Neural cell (in vitro differentiated cells): Measurements from ENCODE around the gene MKKS. TPM values are rescaled to one million over a fixed set of nuclear protein-coding genes. Genes with fewer than 3 reads are reported as not detected.

Experiments
- H2AFZ ChIP-seq: fragments of 200-600, 300-800 bp; sonication (generic), shearing (Covaris generic); 2 replicates; pipeline ENCODE4 v1.6.0; 2014; ENCODE audit warnings: low read depth, mild to moderate bottlenecking, antibody characterized with exemption, low read length, moderate library complexity
- H3F3A ChIP-seq: fragments of 200-600 bp; shearing (Covaris generic); 2 replicates; pipeline ENCODE4 v1.6.1; 2016; ENCODE audit warnings: mild to moderate bottlenecking, moderate library complexity, mixed read lengths, antibody characterized with exemption, low read length; ENCODE audit not compliant: insufficient read depth, poor library complexity, severe bottlenecking
- H3K27ac ChIP-seq: fragments of 200-600, 300-800 bp; sonication (generic), shearing (Covaris generic); 2 replicates; pipeline ENCODE4 v1.5.1; 2014; ENCODE audit warnings: mild to moderate bottlenecking, low read length, moderate library complexity
- H3K27me3 ChIP-seq: fragments of 300-800, 200-600 bp; sonication (generic), shearing (Covaris generic); 2 replicates; pipeline ENCODE4 v1.6.0; 2014; ENCODE audit warnings: mild to moderate bottlenecking, low read depth, low read length, moderate library complexity; ENCODE audit not compliant: insufficient read depth
- H3K36me3 ChIP-seq: fragments of 300-800, 200-600 bp; sonication (generic), shearing (Covaris generic); 2 replicates; pipeline ENCODE4 v1.5.1; 2014; ENCODE audit warnings: mild to moderate bottlenecking, antibody characterized with exemption, low read length, moderate library complexity; ENCODE audit not compliant: insufficient read depth
- H3K4me2 ChIP-seq: fragments of 300-800, 200-600 bp; sonication (generic), shearing (Covaris generic); 2 replicates; pipeline ENCODE4 v1.6.0; 2014; ENCODE audit warnings: mild to moderate bottlenecking, low read length
- H3K4me3 ChIP-seq: fragments of 300-800, 200-600 bp; sonication (generic), shearing (Covaris generic); 2 replicates; pipeline ENCODE4 v1.5.1; 2014; ENCODE audit warnings: mild to moderate bottlenecking, low read length, moderate library complexity
- H3K79me2 ChIP-seq: fragments of 200-600 bp; shearing (Covaris generic); replicated peaks from 2 replicates; pipeline ENCODE4 v1.6.0; 2014; ENCODE audit warnings: mild to moderate bottlenecking, low read length, moderate library complexity; ENCODE audit not compliant: insufficient read depth
- H3K9ac ChIP-seq: fragments of 300-800, 200-600 bp; sonication (generic), shearing (Covaris generic); 2 replicates; pipeline ENCODE4 v1.6.1; 2016; ENCODE audit warnings: mild to moderate bottlenecking, low read length, mixed read lengths
- H3K9me2 ChIP-seq: fragments of 200-600 bp; shearing (Covaris generic); 2 replicates; pipeline ENCODE4 v1.6.1; 2016; ENCODE audit warnings: mild to moderate bottlenecking, low read length, mixed read lengths; ENCODE audit not compliant: insufficient read depth
- H3K9me3 ChIP-seq: fragments of 200-600, 300-800 bp; sonication (generic), shearing (Covaris generic); 2 replicates; pipeline ENCODE4 v1.6.1; 2016; ENCODE audit warnings: mild to moderate bottlenecking, mixed run types, low read length, moderate library complexity, mixed read lengths
- H4K20me1 ChIP-seq: fragments of 200-600 bp; shearing (Covaris generic); 2 replicates; pipeline ENCODE4 v1.6.1; 2016; ENCODE audit warnings: mild to moderate bottlenecking, mixed run types; ENCODE audit not compliant: insufficient read depth
- CTCF ChIP-seq: fragments of 450-650 bp; IDR thresholded peaks from 2 replicates; pipeline ENCODE4 v1.5.1; 2014; ENCODE audit warnings: antibody characterized with exemption, mild to moderate bottlenecking, moderate library complexity; ENCODE audit not compliant: poor library complexity, severe bottlenecking
- EP300 ChIP-seq: fragments of 450-650 bp; conservative IDR thresholded peaks from 2 replicates; pipeline ENCODE4 v1.6.1; 2014; ENCODE audit warnings: antibody characterized with exemption, mild to moderate bottlenecking, moderate library complexity; ENCODE audit not compliant: poor library complexity, severe bottlenecking
- EZH2 ChIP-seq: fragments of 200-600, 300-800 bp; shearing (Covaris generic), sonication (generic); IDR thresholded peaks from 2 replicates; pipeline ENCODE4 v1.6.1; 2014; ENCODE audit warnings: antibody characterized with exemption, low read length, borderline replicate concordance, mild to moderate bottlenecking; ENCODE audit not compliant: insufficient read depth, poor library complexity, severe bottlenecking
- MXI1 ChIP-seq: fragments of 450-650 bp; conservative IDR thresholded peaks from 2 replicates; pipeline ENCODE4 v1.6.1; 2014; ENCODE audit warnings: antibody characterized with exemption, mild to moderate bottlenecking; ENCODE audit not compliant: poor library complexity, severe bottlenecking
- POLR2AphosphoS5 ChIP-seq: IDR thresholded peaks from 2 replicates; pipeline ENCODE4 v1.6.1; 2012
- RAD21 ChIP-seq: fragments of 450-650 bp; conservative IDR thresholded peaks from 2 replicates; pipeline ENCODE4 v1.6.1; 2014; ENCODE audit warnings: antibody characterized with exemption, mild to moderate bottlenecking, moderate library complexity
- REST ChIP-seq: IDR thresholded peaks from 2 replicates; pipeline ENCODE4 v1.6.1; 2012; ENCODE audit warnings: borderline replicate concordance
- SMC3 ChIP-seq: fragments of 450-650 bp; conservative IDR thresholded peaks from 2 replicates; pipeline ENCODE4 v1.6.1; 2014; ENCODE audit warnings: antibody characterized with exemption, mild to moderate bottlenecking, moderate library complexity; ENCODE audit not compliant: poor library complexity
- TAF1 ChIP-seq: IDR thresholded peaks from 2 replicates; pipeline ENCODE4 v1.6.1; 2012; ENCODE audit warnings: low read depth
- polyA plus RNA-seq: library from polyadenylated mRNA; depleted of rRNA; stranded (reverse); fragments of >200 nt; gene quantifications from 2 replicates; pipeline ENCODE4 v1.2.3, GENCODE V29; 2014

MKKS gene
- polyA plus RNA-seq, 1 donor from 2014 or later, result 28.0 TPM

DNA sequence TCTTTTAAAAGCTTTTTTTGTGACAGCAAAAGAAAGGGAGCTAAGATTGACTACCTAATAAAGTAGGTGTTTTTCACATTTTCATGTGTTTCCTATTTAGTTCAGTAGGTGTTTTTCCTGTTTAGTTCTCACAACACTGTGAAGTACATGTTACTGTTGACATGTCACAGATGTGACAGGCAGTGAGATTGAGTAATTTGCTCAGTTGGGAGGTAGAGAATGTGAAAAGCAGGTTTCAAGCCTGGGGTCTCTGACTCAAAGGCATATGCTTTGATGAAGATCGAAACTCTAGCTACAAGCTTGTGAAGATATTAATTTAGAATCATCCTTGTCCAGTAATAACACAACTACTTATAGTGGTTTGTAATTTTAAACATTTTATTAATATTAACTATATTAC lies 44.2 kb upstream of the MKKS start:
- H3K9ac ChIP-seq, result no peak overlapping the region
- no peaks in the 10 kb centered on the region for H3K36me3 ChIP-seq
- no peaks in the 10 kb centered on the region for H4K20me1 ChIP-seq
- no peaks in the 10 kb centered on the region for H3K27me3 ChIP-seq
- H3K79me2 ChIP-seq, result no peaks in the 10 kb centered on the region
- H3K4me3 ChIP-seq, result no peak overlapping the region
- no peak overlapping the region for H3K27ac ChIP-seq
- no peak overlapping the region for H2AFZ ChIP-seq
- TF ChIP-seq POLR2AphosphoS5, result peak; percentile 86
- TF ChIP-seq TAF1, result no peak
- TF ChIP-seq EP300, result peak; percentile 80
- H3K9me2 ChIP-seq, result no peaks in the 10 kb centered on the region
- H3K4me2 ChIP-seq, result no peak overlapping the region
- H3K9me3 ChIP-seq, result no peaks in the 10 kb centered on the region
- H3F3A ChIP-seq, result no peaks in the 10 kb centered on the region

DNA sequence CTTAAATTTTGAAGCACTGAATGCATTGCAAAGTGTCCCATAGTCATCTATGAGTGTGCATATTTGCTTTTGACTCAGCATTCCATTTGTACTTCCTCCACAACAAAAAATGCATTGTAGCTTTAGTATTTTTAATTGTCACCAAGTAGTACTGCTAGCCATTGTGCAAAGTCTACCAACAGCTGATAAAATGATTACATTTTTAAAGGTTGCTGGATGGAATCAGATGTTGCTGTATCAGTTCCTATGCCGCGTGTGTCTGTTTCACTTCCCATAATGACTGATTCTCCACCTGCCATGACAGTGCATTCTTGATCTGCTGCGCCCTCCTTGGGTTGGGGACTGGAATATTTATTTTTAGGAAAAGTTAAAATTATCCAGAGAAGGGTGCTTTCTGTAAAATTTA lies 42.3 kb upstream of the MKKS start:
- no peak overlapping the region for H3K4me3 ChIP-seq
- H3K4me2 ChIP-seq, result no peak overlapping the region
- no peak for TF ChIP-seq TAF1
- no peak for TF ChIP-seq POLR2AphosphoS5
- TF ChIP-seq EZH2, result no peak
- TF ChIP-seq RAD21, result no peak
- no peak for TF ChIP-seq MXI1
- TF ChIP-seq EP300, result no peak

GRCh38 chr20:10475225-10475624 lies 41.2 kb upstream of the MKKS start:
- TF ChIP-seq EZH2 (no peak), CTCF (no peak), REST (no peak), MXI1 (no peak), POLR2AphosphoS5 (no peak), RAD21 (no peak), TAF1 (no peak), SMC3 (no peak), EP300 (no peak)

More for the DNA sequence above, 42.3 kb upstream of the MKKS start:
- H4K20me1 ChIP-seq, result no peaks in the 10 kb centered on the region
- H3K9me2 ChIP-seq, result no peaks in the 10 kb centered on the region
- no peak overlapping the region for H3K9ac ChIP-seq
- no peaks in the 10 kb centered on the region for H3K27me3 ChIP-seq
- no peak overlapping the region for H2AFZ ChIP-seq
- no peaks in the 10 kb centered on the region for H3K9me3 ChIP-seq
- H3F3A ChIP-seq, result no peaks in the 10 kb centered on the region
- H3K27ac ChIP-seq, result no peak overlapping the region
- no peaks in the 10 kb centered on the region for H3K36me3 ChIP-seq
- H3K79me2 ChIP-seq, result no peaks in the 10 kb centered on the region

More at GRCh38 chr20:10475225-10475624, 41.2 kb upstream of the MKKS start:
- Histone ChIP-seq H3K4me2 (no peak overlapping the region), H3K9me3 (no peaks in the 10 kb centered on the region), H3K79me2 (no peaks in the 10 kb centered on the region), H4K20me1 (no peaks in the 10 kb centered on the region), H3K36me3 (no peaks in the 10 kb centered on the region), H3F3A (no peaks in the 10 kb centered on the region), H3K9ac (no peak overlapping the region), H2AFZ (no peak overlapping the region), H3K4me3 (no peak overlapping the region), H3K9me2 (no peaks in the 10 kb centered on the region), H3K27me3 (no peaks in the 10 kb centered on the region), H3K27ac (no peak overlapping the region)
